Measurements from ENCODE around the gene SPATA45. TPM values are rescaled to one million over a fixed set of nuclear protein-coding genes. Genes with fewer than 3 reads are reported as not detected.
A peak's percentile ranks its signal among the peaks of the same experiment; 100 is the strongest.

The SPATA45 gene
- total and polyA plus RNA-seq, 8 donors = not detected

- DNase-seq = peak in 1 of 2 donors; percentile 28
- Histone ChIP-seq H3K27me3 (no peaks in the 10 kb centered on the region), H3K36me3 (no peaks in the 10 kb centered on the region), H3K9me3 (peaks cover 11 to 20% (median 16%) of the 10 kb centered on the region in 4 donors), H3K4me3 (no peak overlapping the region), H3K27ac (no peak overlapping the region), H3K4me1 (peaks cover 0 to 12% (median 4%) of the 10 kb centered on the region in 4 donors)
- intact Hi-C loops (cut with DNase I; ENCODE audit: low total_unique reads) = no loop called here
- TF ChIP-seq POLR2A (IDR thresholded peaks at IDR 0.05) (no peak), CTCF (IDR thresholded peaks at IDR 0.05) (no peak), EP300 (IDR thresholded peaks at IDR 0.05) (no peak), POLR2AphosphoS5 (IDR thresholded peaks at IDR 0.05) (no peak)
- WGBS, 5 donors = 42 to 58% (median 53%) methylated on average over 5 of the region's 5 CpGs
Observed at GRCh38 chr1:212827831-212828278, 19.6 kb downstream of the SPATA45 start.

- Histone ChIP-seq H3K27ac (no peak overlapping the region), H3K4me3 (no peak overlapping the region), H3K27me3 (no peaks in the 10 kb centered on the region), H3K9me3 (peaks cover 11 to 20% (median 16%) of the 10 kb centered on the region in 4 donors), H3K4me1 (peaks cover 0 to 7% (median 0%) of the 10 kb centered on the region in 4 donors), H3K36me3 (no peaks in the 10 kb centered on the region)
- TF ChIP-seq EP300 (IDR thresholded peaks at IDR 0.05) (no peak), CTCF (IDR thresholded peaks at IDR 0.05) (no peak), POLR2A (IDR thresholded peaks at IDR 0.05) (no peak), POLR2AphosphoS5 (IDR thresholded peaks at IDR 0.05) (no peak)
- intact Hi-C loops (cut with DNase I; ENCODE audit: low total_unique reads) = no loop called here
- no peak for DNase-seq
- 87 to 95% (median 90%) methylated on average over 4 of the region's 4 CpGs for WGBS, 5 donors
Observed at GRCh38 chr1:212827171-212827776, 20.2 kb downstream of the SPATA45 start.

GRCh38 chr1:212825798-212826452 lies 21.5 kb downstream of the SPATA45 start:
- H3K9me3 ChIP-seq = peaks cover 11 to 20% (median 16%) of the 10 kb centered on the region in 4 donors
- WGBS, 5 donors = 94 to 97% (median 97%) methylated on average over 6 of the region's 6 CpGs
- intact Hi-C loops (cut with DNase I; ENCODE audit: low total_unique reads) = no loop called here
- TF ChIP-seq POLR2AphosphoS5 (IDR thresholded peaks at IDR 0.05) (no peak), EP300 (IDR thresholded peaks at IDR 0.05) (no peak), CTCF (IDR thresholded peaks at IDR 0.05) (no peak), POLR2A (IDR thresholded peaks at IDR 0.05) (no peak)
- no peak for DNase-seq
- H3K4me3 ChIP-seq = no peak overlapping the region
- H3K27me3 ChIP-seq = no peaks in the 10 kb centered on the region
- no peaks in the 10 kb centered on the region for H3K36me3 ChIP-seq
- H3K4me1 ChIP-seq = peaks cover 0 to 7% (median 0%) of the 10 kb centered on the region in 4 donors
- no peak overlapping the region for H3K27ac ChIP-seq

GRCh38 chr1:212824201-212824600 lies 23.2 kb downstream of the SPATA45 start:
- no peak overlapping the region for H3K4me3 ChIP-seq
- DNase-seq = no peak
- peaks cover 0 to 15% (median 0%) of the 10 kb centered on the region in 4 donors for H3K4me1 ChIP-seq
- 93 to 98% (median 97%) methylated on average over 16 of the region's 16 CpGs for WGBS, 5 donors
- H3K27ac ChIP-seq = no peak overlapping the region
- H3K27me3 ChIP-seq = no peaks in the 10 kb centered on the region
- no peaks in the 10 kb centered on the region for H3K36me3 ChIP-seq
- intact Hi-C loops (cut with DNase I; ENCODE audit: low total_unique reads) = no loop called here
- TF ChIP-seq EP300 (IDR thresholded peaks at IDR 0.05) (no peak), POLR2AphosphoS5 (IDR thresholded peaks at IDR 0.05) (no peak), POLR2A (IDR thresholded peaks at IDR 0.05) (no peak), CTCF (IDR thresholded peaks at IDR 0.05) (no peak)
- peaks cover 11 to 20% (median 16%) of the 10 kb centered on the region in 4 donors for H3K9me3 ChIP-seq
